Suprapubic skin (tissue), 4 donors: Measurements from ENCODE around the gene RNU6-8. TPM values are rescaled to one million over a fixed set of nuclear protein-coding genes. Genes with fewer than 3 reads are reported as not detected.

Experiments used
- DNase-seq, 2 donors: peaks; one replicate each; pipeline ENCODE4 v3.0.0-alpha.2; 2019; ENCODE audit warnings: low spot score in 2 of 2
- H3K27ac ChIP-seq: fragments of 200-600 bp; sonication (generic); one replicate; pipeline ENCODE4 v1.5.1; 2019
- H3K27me3 ChIP-seq: fragments of 200-600 bp; sonication (generic); one replicate; pipeline ENCODE4 v1.5.1; 2019
- H3K36me3 ChIP-seq: fragments of 200-600 bp; sonication (generic); one replicate; pipeline ENCODE4 v1.5.1; 2019
- H3K4me1 ChIP-seq: fragments of 200-600 bp; sonication (generic); one replicate; pipeline ENCODE4 v1.5.1; 2019
- H3K4me3 ChIP-seq: fragments of 200-600 bp; sonication (generic); one replicate; pipeline ENCODE4 v1.5.1; 2019; ENCODE audit warnings: mild to moderate bottlenecking
- H3K9me3 ChIP-seq: fragments of 200-600 bp; sonication (generic); one replicate; pipeline ENCODE4 v1.5.1; 2019
- CTCF ChIP-seq, 2 donors: fragments of 200-600 bp in 1 of 2; fragments of 450-650 bp in 1 of 2; sonication (generic) in 1 of 2; IDR thresholded peaks; one replicate each; pipeline ENCODE4 v1.5.1; 2016 to 2019; ENCODE audit warnings: antibody characterized with exemption in 2 of 2, mild to moderate bottlenecking in 1 of 2, moderate library complexity in 1 of 2
- EP300 ChIP-seq: sonication (generic); formaldehyde crosslinking; IDR thresholded peaks from one replicate; pipeline ENCODE4 v1.6.1; 2017; ENCODE audit warnings: antibody characterized with exemption
- POLR2A ChIP-seq, 2 donors: fragments of 450-650 bp; IDR thresholded peaks; one replicate each; pipeline ENCODE4 v1.6.1; 2017; ENCODE audit warnings: antibody characterized with exemption in 2 of 2, mild to moderate bottlenecking in 2 of 2, moderate library complexity in 2 of 2
- POLR2AphosphoS5 ChIP-seq, 3 donors: sonication (generic); formaldehyde crosslinking; IDR thresholded peaks; one replicate each; pipeline ENCODE4 v1.6.1; 2017; ENCODE audit warnings: antibody characterized with exemption in 3 of 3
- WGBS: methylation state at CpG from one replicate; pipeline ENCODE4 v1.1.5; 2018; 5-methylcytosine and 5-hydroxymethylcytosine counted together
- total RNA-seq, 4 donors: library from RNA; depleted of rRNA; stranded (reverse); fragments of >200 nt; gene quantifications; one replicate each; pipeline ENCODE4 v1.1.0, GENCODE V29; 2016

The RNU6-8 gene
- total RNA-seq, 4 donors from 2014 or later: not detected

DNA sequence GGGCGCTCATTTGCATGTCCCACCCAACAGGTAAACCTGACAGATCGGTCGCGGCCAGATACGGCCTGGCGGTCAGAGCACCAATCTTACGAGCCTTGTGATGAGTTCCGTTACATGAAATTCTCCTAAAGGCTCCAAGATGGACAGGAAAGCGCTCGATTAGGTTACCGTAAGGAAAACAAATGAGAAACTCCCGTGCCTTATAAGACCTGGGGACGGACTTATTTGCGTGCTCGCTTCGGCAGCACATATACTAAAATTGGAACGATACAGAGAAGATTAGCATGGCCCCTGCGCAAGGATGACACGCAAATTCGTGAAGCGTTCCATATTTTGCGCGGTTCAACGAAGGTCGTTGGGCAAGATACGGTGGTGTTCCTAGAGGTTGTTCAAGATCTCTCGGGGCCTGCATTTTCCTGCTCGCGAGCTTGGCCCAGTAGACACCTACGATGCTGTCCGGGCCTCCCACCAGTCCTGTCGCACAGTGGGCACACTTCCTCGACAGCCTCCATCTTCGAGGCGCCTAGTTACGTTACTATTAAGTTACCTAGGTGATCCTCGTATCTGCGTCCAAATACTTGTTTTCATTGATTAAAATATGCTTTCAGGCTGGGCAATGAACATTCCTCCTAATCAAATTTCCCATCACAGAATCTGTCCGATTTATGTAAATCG, 1.1 kb downstream of the RNU6-8 start, which contains the start of gene RNU6-7:
Gene RNU6-7, plus strand, starts transcription at position 230 of the 675 bp plus-strand sequence.
- H3K27me3 ChIP-seq: peaks cover 3% of the 10 kb centered on the region
- TF ChIP-seq CTCF (IDR thresholded peaks at IDR 0.05) (no peak), POLR2A (IDR thresholded peaks at IDR 0.05) (no peak), POLR2AphosphoS5 (IDR thresholded peaks at IDR 0.05) (no peak), EP300 (no peak)
- peak within 1 kb of the TSS; percentile 87 for H3K27ac ChIP-seq
- WGBS: 2% methylated on average over 35 of the region's 40 CpGs
- no peak for DNase-seq
- peaks cover 32% of the 10 kb centered on the region for H3K4me1 ChIP-seq
- H3K4me3 ChIP-seq: peak within 1 kb of the TSS; percentile 78
- no peaks in the 10 kb centered on the region for H3K9me3 ChIP-seq
- no peaks in the 10 kb centered on the region for H3K36me3 ChIP-seq

DNA sequence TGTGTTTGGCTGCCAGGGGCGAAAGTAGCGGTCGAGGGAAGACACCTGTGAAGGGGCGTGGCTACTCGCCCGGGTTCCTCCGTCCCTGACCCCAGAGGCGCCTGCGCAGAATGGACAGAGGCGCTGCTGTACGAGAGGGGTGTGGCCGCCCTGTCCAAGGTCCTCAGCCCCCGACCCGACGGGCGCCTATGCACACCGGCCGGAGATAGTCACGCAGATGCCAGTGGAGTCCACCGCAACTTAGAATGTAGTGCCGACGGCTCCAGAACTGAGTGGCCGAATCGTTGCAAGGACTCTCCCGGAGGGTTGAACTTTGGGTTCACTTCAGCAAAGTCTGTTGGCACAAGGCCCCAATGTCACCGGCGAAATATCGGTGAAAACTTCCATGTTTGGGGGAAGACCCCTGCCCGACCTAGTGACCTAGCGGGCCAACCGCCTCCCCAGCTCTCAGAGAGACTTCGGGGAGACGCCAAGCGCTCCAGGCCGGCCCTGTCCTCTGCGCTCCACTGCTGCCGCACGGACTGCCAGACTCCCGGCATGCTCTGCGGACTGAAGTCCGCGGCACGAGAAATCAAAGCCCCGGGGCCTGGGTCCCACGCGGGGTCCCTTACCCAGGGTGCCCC, 1.8 kb downstream of the RNU6-8 start:
- Histone ChIP-seq H3K27ac (peak overlapping the region; percentile 87), H3K4me1 (peaks cover 32% of the 10 kb centered on the region), H3K9me3 (no peaks in the 10 kb centered on the region), H3K4me3 (peak overlapping the region; percentile 78), H3K36me3 (no peaks in the 10 kb centered on the region), H3K27me3 (peaks cover 3% of the 10 kb centered on the region)
- 0% methylated on average over 13 of the region's 46 CpGs for WGBS
- DNase-seq: peak; percentile 82 to 86
- no peak for TF ChIP-seq POLR2AphosphoS5 (IDR thresholded peaks at IDR 0.05)
- no peak for TF ChIP-seq CTCF (IDR thresholded peaks at IDR 0.05)
- no peak for TF ChIP-seq POLR2A (IDR thresholded peaks at IDR 0.05)
- TF ChIP-seq EP300: no peak

DNA sequence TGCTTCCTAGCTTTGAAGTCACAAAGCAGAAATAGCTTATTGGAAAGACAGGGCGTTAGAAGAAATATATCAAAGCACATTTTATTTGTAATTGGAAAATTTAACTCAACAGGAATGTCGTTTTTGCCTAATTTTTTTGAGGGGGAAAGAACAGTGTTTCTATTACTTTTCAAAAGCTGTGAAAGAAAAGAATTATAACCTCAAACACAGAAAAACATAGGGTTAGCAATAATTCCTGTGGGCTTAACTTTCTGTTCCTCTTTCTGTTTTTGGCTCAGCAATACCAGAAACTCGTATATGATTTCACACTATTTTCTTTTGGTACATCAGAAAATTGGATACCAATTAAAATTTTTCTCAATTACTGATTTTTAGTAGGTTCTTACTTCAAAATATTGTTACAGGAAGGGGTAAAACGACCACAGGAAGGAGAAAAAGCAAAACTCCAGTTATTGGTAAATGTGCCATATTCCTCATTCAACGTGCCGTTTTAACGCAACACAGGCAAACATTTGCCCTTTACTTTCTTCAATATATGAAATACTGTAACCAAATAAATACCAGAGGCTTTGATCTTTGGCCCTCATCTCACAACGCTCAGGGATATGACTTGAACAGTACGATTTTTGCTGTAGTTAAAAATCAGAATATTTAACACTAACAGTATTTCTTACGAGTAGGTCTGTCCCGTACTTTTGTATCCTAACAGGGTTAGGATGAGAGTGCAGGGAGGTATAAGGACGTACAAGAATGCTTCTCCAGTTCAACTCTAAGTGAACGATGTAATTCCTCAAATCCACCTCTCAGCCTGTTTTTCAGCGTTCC, 2.5 kb downstream of the RNU6-8 start:
- Histone ChIP-seq H3K36me3 (no peaks in the 10 kb centered on the region), H3K27ac (peak overlapping the region; percentile 87), H3K4me3 (peak overlapping the region; percentile 78), H3K27me3 (peaks cover 3% of the 10 kb centered on the region), H3K4me1 (peaks cover 32% of the 10 kb centered on the region), H3K9me3 (no peaks in the 10 kb centered on the region)
- WGBS: 16% methylated on average over 14 of the region's 14 CpGs
- no peak for DNase-seq
- no peak for TF ChIP-seq POLR2AphosphoS5 (IDR thresholded peaks at IDR 0.05)
- TF ChIP-seq POLR2A (IDR thresholded peaks at IDR 0.05): no peak
- no peak for TF ChIP-seq EP300
- no peak for TF ChIP-seq CTCF (IDR thresholded peaks at IDR 0.05)

- Histone ChIP-seq H3K36me3 (no peaks in the 10 kb centered on the region), H3K4me1 (peaks cover 21% of the 10 kb centered on the region), H3K27me3 (no peaks in the 10 kb centered on the region), H3K4me3 (no peak overlapping the region), H3K27ac (no peak overlapping the region), H3K9me3 (no peaks in the 10 kb centered on the region)
- no peak for DNase-seq
- no peak for TF ChIP-seq POLR2A (IDR thresholded peaks at IDR 0.05)
- TF ChIP-seq CTCF (IDR thresholded peaks at IDR 0.05): no peak
- no peak for TF ChIP-seq EP300
- TF ChIP-seq POLR2AphosphoS5 (IDR thresholded peaks at IDR 0.05): no peak
- WGBS: 43% methylated on average over 1 of the region's 1 CpG
Observed at GRCh38 chr14:32197919-32198318, 5.2 kb downstream of the RNU6-8 start.

DNA sequence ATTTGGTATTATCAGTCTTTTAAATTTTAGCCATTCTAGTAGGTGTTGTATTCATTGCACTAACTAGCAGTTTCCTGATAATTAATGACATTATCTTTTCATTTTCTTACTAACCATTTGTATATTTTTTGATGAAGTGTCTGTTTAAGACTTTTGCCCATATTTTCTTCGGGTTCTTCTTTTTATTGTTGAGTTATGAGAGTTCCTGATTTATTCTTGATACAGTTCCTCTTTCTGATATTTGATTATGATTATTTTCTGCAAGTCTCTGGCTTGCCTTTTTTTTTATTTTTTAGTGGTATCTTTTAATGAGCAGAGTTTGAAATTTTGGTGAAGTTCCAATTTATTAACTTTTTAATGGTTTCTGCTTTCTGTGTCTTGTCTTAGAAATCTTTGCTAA, 7.4 kb downstream of the RNU6-8 start:
- Histone ChIP-seq H3K4me1 (peaks cover 2% of the 10 kb centered on the region), H3K36me3 (no peaks in the 10 kb centered on the region), H3K27ac (no peak overlapping the region), H3K27me3 (no peaks in the 10 kb centered on the region), H3K9me3 (no peaks in the 10 kb centered on the region), H3K4me3 (no peak overlapping the region)
- DNase-seq: no peak
- TF ChIP-seq EP300 (no peak), CTCF (IDR thresholded peaks at IDR 0.05) (no peak), POLR2AphosphoS5 (IDR thresholded peaks at IDR 0.05) (no peak), POLR2A (IDR thresholded peaks at IDR 0.05) (no peak)
- 68% methylated on average over 1 of the region's 1 CpG for WGBS
